ENCODE measurements around the gene IL1RAPL2. TPM values are rescaled to one million over a fixed set of nuclear protein-coding genes. Genes with fewer than 3 reads are reported as not detected.

Gene IL1RAPL2
- total RNA-seq, 4 donors from 2014 or later = 0.50 to 1.3 (median 0.67) TPM

DNA sequence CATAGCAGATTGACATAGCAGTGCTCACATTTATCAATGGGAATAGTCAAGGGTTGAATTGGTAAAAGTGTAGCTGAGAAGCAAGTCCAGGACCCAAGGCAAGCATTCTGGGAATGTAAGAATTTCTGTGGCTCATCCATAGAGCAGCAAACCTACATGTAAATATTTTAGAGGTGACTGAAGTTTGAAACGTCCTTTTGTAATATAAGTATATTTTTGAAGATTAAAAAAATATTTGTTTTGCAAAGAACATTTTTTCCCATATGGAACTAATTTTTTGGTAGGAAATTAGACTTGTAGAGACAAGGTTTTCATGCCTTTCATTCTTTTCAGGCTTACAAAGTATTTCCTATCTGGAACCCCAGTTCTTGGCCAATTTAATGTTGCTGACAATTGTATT, 550.5 kb downstream of the IL1RAPL2 start:
- Histone ChIP-seq H3K4me1 (no peaks in the 10 kb centered on the region), H3K36me3 (no peaks in the 10 kb centered on the region), H3K27me3 (no peaks in the 10 kb centered on the region), H3K27ac (replicated peaks in 1 of 4) (no peak overlapping the region), H3K9me3 (no peaks in the 10 kb centered on the region), H3K4me3 (no peak overlapping the region)
- TF ChIP-seq POLR2A (IDR thresholded peaks at IDR 0.05; ENCODE audit: low read depth) (no peak), EP300 (IDR thresholded peaks at IDR 0.05) (no peak), POLR2AphosphoS5 (IDR thresholded peaks at IDR 0.05) (no peak)
- TF ChIP-seq, protein P1, sequence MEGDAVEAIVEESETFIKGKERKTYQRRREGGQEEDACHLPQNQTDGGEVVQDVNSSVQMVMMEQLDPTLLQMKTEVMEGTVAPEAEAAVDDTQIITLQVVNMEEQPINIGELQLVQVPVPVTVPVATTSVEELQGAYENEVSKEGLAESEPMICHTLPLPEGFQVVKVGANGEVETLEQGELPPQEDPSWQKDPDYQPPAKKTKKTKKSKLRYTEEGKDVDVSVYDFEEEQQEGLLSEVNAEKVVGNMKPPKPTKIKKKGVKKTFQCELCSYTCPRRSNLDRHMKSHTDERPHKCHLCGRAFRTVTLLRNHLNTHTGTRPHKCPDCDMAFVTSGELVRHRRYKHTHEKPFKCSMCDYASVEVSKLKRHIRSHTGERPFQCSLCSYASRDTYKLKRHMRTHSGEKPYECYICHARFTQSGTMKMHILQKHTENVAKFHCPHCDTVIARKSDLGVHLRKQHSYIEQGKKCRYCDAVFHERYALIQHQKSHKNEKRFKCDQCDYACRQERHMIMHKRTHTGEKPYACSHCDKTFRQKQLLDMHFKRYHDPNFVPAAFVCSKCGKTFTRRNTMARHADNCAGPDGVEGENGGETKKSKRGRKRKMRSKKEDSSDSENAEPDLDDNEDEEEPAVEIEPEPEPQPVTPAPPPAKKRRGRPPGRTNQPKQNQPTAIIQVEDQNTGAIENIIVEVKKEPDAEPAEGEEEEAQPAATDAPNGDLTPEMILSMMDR (IDR thresholded peaks at IDR 0.05) = no peak
- DNase-seq (ENCODE audit: extremely low spot score) = no peak
- 29% methylated on average over 1 of the region's 1 CpG for WGBS
- intact Hi-C loops (cut with DNase I) = no loop called here

DNA sequence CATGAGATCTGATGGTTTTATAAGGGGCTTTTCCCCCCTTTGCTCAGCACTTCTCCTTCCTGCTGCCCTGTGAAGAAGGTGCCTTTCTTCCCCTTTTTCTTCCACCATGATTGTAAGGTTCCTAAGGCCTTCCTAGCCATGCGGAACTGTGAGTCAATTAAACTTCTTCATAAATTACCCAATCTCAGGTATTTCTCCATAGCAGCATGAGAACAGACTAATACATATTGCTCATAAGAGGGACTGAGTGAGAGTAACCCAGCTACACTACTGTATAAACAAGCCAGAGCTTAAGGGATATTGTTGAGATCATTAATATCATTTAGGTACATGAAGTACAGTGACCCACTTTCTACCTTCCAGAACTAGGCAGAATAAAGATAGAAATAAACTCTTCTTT, 551.6 kb downstream of the IL1RAPL2 start:
- H3K27me3 ChIP-seq = no peaks in the 10 kb centered on the region
- H3K9me3 ChIP-seq = no peaks in the 10 kb centered on the region
- H3K4me1 ChIP-seq = no peaks in the 10 kb centered on the region
- H3K27ac ChIP-seq (replicated peaks in 1 of 4) = no peak overlapping the region
- no peak overlapping the region for H3K4me3 ChIP-seq
- TF ChIP-seq EP300 (IDR thresholded peaks at IDR 0.05) (no peak), POLR2AphosphoS5 (IDR thresholded peaks at IDR 0.05) (no peak), POLR2A (IDR thresholded peaks at IDR 0.05; ENCODE audit: low read depth) (no peak)
- TF ChIP-seq, protein P1 (IDR thresholded peaks at IDR 0.05) = no peak
- intact Hi-C loops (cut with DNase I) = no loop called here
- H3K36me3 ChIP-seq = no peaks in the 10 kb centered on the region
- WGBS = 91% methylated on average over 1 of the region's 1 CpG
- no peak for DNase-seq (ENCODE audit: extremely low spot score)

DNA sequence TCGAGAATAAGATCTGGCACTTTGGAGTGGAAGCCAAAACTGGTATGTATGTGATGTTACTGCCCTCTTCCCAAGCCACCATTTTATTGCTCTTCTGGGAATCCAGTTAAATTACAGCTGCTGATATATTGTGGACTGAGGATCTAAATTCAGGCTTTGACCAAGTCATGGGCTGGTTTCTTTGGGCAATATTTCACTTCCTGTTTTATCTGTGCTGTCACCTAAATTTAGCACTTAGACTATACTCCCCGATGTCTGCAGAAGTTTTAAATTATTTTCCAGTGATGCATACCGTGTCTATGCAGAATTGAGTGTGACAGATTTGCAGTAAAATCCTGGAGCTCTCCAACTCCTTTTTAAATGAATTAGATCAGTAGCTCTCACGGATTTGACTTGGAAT, 554.5 kb downstream of the IL1RAPL2 start:
- no peak for DNase-seq (ENCODE audit: extremely low spot score)
- Histone ChIP-seq H3K9me3 (no peaks in the 10 kb centered on the region), H3K36me3 (no peaks in the 10 kb centered on the region), H3K4me3 (no peak overlapping the region), H3K4me1 (no peaks in the 10 kb centered on the region), H3K27me3 (no peaks in the 10 kb centered on the region), H3K27ac (replicated peaks in 1 of 4) (no peak overlapping the region)
- intact Hi-C loops (cut with DNase I) = no loop called here
- TF ChIP-seq POLR2AphosphoS5 (IDR thresholded peaks at IDR 0.05) = no peak
- TF ChIP-seq EP300 (IDR thresholded peaks at IDR 0.05) = no peak
- TF ChIP-seq, protein P1 (IDR thresholded peaks at IDR 0.05) = no peak
- TF ChIP-seq POLR2A (IDR thresholded peaks at IDR 0.05; ENCODE audit: low read depth) = no peak
- 36% methylated on average over 4 of the region's 4 CpGs for WGBS

DNA sequence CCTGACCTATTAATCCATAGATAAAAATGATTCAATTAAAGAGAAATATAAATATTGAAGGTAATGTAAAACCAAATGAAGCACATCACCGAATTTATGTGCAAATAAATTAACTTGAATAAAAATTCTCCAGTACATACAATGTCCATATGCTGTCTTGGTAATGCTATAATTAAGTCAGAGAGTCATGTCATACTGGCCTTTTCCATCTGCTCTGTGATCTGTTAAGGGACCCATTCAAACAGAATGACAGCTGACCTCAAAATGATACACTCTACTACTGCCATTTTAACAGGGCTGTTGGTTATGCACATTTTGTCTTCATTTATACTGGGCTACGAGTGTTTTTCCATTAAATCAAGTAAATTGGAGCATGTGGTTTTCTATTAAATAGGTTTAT, 555.2 kb downstream of the IL1RAPL2 start:
- no peak overlapping the region for H3K27ac ChIP-seq (replicated peaks in 1 of 4)
- WGBS = 58% methylated on average over 2 of the region's 2 CpGs
- no peaks in the 10 kb centered on the region for H3K36me3 ChIP-seq
- TF ChIP-seq POLR2AphosphoS5 (IDR thresholded peaks at IDR 0.05) (no peak), EP300 (IDR thresholded peaks at IDR 0.05) (no peak), POLR2A (IDR thresholded peaks at IDR 0.05; ENCODE audit: low read depth) (no peak)
- TF ChIP-seq, protein P1 (IDR thresholded peaks at IDR 0.05) = no peak
- intact Hi-C loops (cut with DNase I) = no loop called here
- H3K4me3 ChIP-seq = no peak overlapping the region
- H3K4me1 ChIP-seq = no peaks in the 10 kb centered on the region
- H3K9me3 ChIP-seq = no peaks in the 10 kb centered on the region
- no peaks in the 10 kb centered on the region for H3K27me3 ChIP-seq
- no peak for DNase-seq (ENCODE audit: extremely low spot score)

DNA sequence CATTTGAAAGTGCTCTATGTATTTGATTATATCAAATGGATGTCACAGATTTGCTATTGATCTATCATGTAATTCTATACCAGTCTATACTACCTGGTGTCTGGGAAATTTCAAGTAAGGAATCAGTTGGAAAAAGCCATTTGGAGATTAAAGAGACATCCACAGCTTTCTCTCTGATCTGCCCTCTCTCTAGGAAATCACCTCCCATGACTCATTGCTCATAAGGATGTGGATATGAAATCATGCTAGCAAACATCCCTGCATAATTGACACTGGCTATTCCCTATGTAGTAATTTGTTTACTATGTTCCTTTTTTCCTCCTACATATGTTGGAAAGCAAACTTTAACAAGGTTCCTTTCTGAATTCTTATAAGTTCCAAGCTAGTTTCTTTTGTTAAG, 560.2 kb downstream of the IL1RAPL2 start:
- no peaks in the 10 kb centered on the region for H3K9me3 ChIP-seq
- no peak for DNase-seq (ENCODE audit: extremely low spot score)
- TF ChIP-seq, protein P1 (IDR thresholded peaks at IDR 0.05) = no peak
- TF ChIP-seq POLR2AphosphoS5 (IDR thresholded peaks at IDR 0.05) (no peak), EP300 (IDR thresholded peaks at IDR 0.05) (no peak)
- no peaks in the 10 kb centered on the region for H3K36me3 ChIP-seq
- intact Hi-C loops (cut with DNase I) = no loop called here
- H3K27ac ChIP-seq (replicated peaks in 1 of 4) = no peak overlapping the region
- no peak overlapping the region for H3K4me3 ChIP-seq
- no peaks in the 10 kb centered on the region for H3K4me1 ChIP-seq
- H3K27me3 ChIP-seq = no peaks in the 10 kb centered on the region

Measured in esophagus muscularis mucosa (tissue), 4 donors.